Esophagus muscularis mucosa (tissue), 3 donors: ENCODE data around the gene ACP6.

Experiments
- POLR2A ChIP-seq: fragments of 450-650 bp; IDR thresholded peaks from one replicate; pipeline ENCODE4 v1.6.1; 2017; ENCODE audit warnings: antibody characterized with exemption, moderate library complexity, mild to moderate bottlenecking, low read depth
- POLR2AphosphoS5 ChIP-seq, 2 donors: sonication (generic); formaldehyde crosslinking; IDR thresholded peaks; one replicate each; pipeline ENCODE4 v1.6.1; 2017; ENCODE audit warnings: antibody characterized with exemption in 2 of 2
- TF ChIP-seq, protein P1 (sequence below), 3 experiments: fragments of 200-600 bp in 2 of 3; fragments of 450-650 bp in 1 of 3; sonication (generic) in 2 of 3; IDR thresholded peaks; one replicate each; pipeline ENCODE4 v1.5.1; 2017 to 2019; ENCODE audit warnings: antibody characterized with exemption in 3 of 3, mild to moderate bottlenecking in 2 of 3, moderate library complexity in 1 of 3

DNA sequence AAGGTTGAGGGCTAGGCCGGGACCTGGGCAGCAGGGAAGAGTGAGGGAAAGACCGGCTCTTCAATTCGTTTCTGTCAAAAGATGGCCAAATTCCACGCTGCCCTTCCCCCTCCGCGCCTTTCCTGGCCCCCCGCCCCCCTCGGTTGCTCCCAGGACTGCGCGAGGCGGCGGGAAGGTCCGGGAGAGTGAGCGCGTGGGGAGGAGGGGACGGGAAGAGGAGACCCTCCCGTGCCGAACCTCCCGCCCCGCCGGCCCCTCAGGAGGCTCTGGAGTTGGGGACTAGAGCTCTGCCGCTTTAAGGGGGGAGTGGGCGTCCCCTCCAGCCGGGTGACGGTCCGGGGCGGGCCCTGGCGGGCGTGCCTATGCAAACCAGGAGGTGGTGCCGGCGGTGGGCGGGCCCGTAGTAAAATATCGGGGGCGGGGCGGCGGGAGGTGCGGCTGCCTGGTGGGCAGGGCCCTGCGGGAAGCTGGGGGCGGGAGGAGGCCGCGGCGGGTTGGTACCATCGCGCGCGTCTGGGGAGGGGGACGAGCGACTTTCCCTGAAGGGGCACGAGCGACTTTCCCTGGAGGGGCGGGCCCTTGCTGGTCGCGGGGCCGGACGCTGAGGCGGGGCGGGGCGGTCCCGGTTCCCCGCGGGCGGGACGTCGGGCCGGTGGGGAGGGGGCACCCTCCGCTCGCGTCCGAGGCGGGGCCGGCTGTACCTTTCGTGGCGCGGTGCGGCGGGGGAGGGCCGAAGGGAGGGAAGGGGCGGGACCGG lies 70.8 kb downstream of the ACP6 start:
- TF ChIP-seq, protein P1, sequence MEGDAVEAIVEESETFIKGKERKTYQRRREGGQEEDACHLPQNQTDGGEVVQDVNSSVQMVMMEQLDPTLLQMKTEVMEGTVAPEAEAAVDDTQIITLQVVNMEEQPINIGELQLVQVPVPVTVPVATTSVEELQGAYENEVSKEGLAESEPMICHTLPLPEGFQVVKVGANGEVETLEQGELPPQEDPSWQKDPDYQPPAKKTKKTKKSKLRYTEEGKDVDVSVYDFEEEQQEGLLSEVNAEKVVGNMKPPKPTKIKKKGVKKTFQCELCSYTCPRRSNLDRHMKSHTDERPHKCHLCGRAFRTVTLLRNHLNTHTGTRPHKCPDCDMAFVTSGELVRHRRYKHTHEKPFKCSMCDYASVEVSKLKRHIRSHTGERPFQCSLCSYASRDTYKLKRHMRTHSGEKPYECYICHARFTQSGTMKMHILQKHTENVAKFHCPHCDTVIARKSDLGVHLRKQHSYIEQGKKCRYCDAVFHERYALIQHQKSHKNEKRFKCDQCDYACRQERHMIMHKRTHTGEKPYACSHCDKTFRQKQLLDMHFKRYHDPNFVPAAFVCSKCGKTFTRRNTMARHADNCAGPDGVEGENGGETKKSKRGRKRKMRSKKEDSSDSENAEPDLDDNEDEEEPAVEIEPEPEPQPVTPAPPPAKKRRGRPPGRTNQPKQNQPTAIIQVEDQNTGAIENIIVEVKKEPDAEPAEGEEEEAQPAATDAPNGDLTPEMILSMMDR (IDR thresholded peaks at IDR 0.05): peak in 1 of 3 experiments; percentile 5
- peak; percentile 79 for TF ChIP-seq POLR2A
- peak; percentile 92 to 96 for TF ChIP-seq POLR2AphosphoS5 (IDR thresholded peaks at IDR 0.05)
